Activated naive CD4-positive, alpha-beta T cell treated with Interleukin-2 at 50 U/mL for 16 hours (primary cell): Measurements from ENCODE around the gene ABHD16B.

Experiments used
- DNase-seq: peaks from one replicate; pipeline ENCODE4 v3.0.0-alpha.2; 2020

Gene ABHD16B

DNA sequence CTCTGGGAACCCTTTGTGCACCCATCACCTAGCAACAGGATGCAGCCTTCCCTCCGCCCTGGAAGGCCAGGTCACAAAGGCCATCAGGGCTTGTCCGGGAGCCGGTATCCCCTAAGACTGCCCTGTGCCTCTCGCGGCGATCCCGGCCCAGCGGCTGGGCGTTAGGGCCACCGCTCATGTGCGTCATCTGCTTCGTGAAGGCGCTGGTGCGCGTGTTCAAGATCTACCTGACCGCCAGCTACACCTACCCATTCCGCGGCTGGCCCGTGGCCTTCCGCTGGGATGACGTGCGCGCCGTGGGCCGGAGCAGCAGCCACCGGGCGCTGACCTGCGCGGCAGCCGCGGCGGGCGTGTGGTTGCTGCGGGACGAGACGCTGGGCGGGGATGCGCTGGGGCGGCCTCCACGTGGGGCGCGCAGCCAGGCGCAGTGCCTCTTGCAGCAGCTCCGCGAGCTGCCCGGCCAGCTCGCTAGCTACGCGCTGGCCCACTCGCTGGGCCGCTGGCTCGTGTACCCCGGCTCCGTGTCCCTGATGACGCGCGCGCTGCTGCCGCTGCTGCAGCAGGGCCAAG, at the start of gene ABHD16B:
TSS of gene ABHD16B (plus strand) at position 134 of the 570 bp plus-strand sequence. CDS start at position 177, 43 bp downstream.
- DNase-seq: no peak

DNA sequence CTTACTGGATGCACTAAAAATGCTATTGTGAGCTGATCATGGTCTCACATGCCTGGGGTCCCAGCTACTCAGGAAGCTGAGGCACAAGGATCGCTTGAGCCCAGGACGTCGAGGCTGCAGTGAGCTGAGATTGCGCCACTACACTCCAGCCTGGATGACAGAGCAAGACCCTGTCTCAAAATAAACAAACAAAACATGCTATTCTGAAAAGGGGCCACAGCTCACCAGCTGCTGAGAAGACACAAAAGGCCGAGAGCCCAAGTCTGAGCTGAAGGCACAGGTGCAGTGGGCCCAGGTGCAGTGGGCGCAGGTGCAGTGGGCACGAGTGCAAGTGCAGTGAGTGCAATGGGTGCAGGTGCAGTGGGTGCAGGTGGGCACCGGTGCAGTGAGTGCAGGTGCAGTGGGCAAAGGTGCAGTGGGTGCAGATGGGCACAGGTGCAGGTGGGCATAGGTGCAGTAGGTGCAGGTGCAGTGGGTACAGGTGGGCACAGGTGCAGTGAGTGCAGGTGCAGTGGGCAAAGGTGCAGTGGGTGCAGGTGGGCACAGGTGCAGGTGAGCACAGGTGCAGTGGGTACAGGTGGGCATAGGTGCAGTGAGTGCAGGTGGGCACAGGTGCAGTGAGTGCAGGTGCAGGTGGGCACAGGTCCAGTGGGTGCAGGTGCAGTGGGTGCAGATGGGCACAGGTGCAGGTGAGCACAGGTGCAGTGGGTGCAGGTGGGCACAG, 46.2 kb upstream of the ABHD16B start:
- no peak for DNase-seq

DNA sequence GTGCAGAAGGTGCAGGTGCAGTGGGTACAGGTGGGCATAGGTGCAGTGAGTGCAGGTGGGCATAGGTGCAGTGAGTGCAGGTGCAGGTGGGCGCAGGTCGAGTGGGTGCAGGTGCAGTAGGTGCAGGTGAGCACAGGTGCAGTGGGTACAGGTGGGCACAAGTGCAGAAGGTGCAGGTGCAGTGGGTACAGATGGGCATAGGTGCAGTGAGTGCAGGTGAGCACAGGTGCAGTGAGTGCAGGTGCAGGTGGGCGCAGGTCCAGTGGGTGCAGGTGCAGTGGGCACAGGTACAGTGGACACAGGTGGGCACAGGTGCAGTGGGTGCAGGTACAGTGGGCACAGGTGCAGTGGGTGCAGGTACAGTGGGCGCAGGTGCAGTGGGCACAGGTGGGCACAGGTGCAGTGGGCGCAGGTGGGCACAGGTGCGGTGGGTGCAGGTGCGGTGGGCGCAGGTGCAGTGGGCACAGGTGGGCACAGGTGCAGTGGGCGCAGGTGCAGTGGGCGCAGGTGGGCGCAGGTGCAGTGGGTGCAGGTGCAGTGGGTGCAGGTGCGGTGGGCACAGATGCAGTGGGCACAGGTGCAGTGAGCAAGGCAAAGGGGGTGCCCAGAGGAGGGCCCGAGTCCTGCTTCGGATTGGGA, 45.6 kb upstream of the ABHD16B start:
- no peak for DNase-seq

DNA sequence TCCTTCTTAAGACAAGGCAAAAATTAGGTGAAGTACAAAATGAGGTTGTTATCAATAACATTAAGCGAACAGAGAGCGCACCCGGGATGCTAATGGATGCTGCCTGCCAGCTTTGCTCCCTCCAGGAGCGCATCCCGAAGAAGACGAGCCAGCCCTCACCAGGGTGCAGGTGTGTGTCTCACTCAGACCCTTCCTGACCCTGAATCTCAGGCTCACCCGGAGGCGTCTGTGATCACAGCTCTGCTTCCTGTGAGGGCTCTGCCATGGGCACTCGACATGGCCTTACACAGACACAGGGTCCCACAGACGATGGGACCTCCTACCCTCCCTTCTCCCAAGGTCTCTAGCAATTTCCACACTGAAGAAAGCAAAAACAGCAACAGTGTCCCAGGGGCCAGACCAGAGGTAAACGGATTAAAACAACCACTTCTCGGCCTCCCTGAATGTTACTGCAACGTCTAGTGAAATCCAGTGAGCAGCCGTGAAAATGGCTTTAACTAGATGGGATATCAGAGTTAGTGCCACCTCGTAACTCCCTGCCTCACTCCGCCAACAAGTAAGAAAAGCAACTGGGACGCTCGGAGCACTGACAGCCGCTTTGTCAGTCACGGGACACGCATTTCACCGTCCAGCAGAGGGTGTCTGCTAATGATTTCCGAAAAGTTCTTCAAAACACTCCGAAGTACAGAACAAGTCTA, 41.9 kb upstream of the ABHD16B start:
- no peak for DNase-seq

DNA sequence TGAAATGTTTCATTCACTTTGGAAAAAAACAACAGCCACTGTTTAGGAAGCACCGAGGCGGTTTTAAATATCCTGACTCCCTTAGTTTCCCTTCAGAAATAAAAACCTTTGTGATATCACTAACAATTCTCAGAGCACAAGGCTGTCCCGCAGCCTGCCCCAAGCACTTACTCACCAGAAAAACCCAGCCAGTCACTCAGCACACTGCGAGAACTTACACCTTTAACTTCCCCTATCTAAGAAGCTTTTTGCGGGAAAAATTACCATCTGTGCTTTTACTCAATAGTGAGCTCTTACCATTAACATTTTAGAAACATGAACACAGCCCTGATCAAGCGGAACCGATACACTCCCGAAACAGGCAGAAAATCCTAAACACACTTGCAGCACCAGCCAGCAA, 39.5 kb upstream of the ABHD16B start:
- DNase-seq: no peak

DNA sequence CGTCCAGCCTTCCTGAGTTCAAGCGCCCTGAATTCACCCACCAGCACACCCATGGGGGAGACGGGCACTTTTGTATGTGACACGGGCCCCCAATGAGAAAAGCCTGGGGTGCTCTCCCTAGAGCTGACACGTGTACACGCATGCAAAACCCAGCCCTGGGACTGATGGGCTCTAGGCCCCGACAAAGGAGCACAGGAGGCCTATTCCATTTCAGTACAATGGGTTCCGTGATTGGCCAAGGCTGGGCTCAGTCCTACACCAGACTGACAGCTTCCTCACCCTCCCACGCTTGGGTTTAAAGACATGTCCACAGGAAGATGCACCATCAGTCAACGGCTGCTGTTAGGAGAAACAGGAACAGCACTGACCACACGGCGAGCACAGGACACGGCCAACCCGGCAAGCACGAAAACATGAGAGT, 39.0 kb upstream of the ABHD16B start:
- DNase-seq: no peak

DNA sequence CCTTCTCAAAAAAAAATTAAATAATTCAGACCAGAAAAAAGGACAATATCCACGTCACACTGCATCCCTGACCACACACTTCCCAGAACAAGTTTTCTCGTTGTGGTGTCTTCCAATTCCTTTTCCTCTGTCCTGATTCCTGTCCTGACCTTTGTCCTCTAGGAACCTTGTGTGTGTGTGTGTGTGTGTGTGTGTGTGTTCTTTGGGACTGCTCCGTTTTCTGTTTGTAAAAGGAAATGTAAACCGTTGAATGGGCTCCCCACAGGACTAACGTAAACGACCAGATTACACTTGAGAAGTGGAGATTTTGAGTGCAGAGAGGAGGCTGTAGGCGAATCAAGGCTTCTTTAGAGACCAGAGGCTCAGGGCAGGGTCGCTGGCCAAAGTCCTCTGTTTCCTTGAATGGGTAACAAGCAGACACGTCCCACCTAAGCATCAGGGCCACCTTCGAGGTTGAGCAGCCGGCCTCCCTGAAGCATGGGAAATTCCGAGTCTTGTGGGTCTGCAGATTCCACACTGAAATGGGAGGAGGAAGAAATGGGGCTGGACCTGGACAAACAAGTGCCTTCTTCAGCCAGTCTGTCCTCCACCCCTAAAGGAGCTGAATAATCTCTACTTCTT, 37.5 kb upstream of the ABHD16B start:
- DNase-seq: no peak

DNA sequence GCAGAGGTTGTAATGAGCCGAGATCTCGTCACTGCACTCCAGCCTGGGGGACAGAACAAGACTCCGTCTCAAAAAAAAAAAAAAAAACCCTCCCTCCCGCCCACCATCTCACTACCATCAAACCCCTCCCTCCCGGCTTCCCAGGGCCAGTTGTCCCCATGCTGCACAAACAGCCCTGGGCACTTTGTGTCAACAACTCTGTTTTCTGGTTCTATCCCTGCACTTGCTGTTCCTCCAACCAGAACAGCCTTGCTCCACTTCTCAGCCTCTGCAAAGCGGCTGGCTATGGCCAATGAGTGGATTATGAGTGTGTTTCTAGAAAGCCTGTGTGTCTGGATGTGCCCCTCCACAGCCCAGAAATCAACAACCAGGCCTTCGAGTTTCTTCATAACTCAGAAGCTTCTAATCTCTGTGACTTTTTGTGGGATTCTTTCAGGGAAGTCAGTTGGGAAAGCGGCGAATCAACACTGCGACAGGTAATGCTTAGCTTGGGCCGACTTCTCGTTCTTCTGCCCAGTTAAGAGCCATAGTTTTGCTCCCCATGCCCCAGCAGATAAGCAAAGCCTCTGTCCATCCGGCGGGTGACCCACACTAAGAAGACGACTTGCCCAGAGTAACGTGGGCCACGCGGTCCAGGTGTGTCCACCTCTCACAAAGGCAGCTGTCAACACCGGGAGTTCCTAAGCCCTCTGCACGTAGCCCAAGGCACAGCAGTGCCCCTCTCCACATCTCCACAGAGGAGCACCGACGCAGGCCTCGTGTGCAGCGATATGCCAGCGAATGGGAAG, 35.8 kb upstream of the ABHD16B start:
- no peak for DNase-seq

DNA sequence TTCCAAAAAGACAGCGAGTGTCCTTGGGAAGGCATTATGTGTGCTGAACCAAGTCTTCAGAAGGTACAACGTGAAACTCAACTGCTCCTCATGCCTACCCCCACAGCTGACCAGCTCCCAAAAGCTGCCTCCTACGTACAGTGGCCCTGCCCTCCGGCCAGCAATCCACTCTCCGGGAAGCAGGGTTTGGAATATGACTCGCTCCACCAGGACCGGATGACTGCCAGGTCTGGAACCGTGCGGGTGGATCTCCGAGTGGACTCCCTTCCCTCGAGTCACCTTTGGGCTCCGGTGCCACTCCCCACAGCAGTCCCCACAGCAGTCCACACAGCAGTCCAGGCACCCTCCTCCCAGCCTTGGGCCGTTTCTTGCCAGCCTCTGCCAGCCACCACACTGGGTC, 34.5 kb upstream of the ABHD16B start:
- no peak for DNase-seq

DNA sequence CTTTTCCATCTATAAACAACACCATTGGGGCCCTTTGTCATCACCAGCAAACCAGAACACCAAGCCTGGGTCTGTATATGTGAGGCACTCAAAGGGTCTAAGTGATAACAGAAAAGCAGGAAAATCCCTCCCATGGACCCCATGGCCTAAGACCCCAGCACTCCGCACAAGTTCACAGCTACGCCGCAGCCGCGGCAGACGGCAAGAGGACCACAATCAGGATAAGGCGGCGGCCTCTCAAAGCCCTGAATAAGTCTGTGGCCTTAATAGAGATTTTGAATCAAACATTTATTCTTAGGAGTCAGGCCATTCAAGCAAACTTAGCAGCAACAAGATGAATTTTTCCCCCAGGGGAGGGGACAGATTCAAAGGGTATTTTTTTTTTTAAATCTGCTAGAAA, 33.2 kb upstream of the ABHD16B start:
- DNase-seq: no peak

DNA sequence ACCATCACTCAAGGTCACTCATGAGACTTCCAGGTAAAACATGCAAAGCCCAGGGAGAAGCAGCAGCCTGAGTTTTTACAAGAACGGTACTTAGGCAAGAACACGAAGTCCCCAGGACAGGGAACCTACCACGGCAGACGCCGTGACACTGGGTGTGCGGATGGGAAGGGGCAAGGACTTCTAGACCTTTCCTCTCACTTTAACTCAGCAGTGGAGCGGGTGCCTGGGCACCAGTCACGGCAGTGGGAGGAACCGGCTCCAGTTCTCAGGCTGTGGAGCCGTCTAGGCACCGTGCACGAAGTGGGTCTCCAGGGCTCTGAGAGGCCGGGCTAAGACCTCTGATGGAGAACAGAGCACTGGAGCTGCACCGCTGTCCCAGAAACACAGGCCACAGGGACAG, 32.8 kb upstream of the ABHD16B start:
- no peak for DNase-seq

DNA sequence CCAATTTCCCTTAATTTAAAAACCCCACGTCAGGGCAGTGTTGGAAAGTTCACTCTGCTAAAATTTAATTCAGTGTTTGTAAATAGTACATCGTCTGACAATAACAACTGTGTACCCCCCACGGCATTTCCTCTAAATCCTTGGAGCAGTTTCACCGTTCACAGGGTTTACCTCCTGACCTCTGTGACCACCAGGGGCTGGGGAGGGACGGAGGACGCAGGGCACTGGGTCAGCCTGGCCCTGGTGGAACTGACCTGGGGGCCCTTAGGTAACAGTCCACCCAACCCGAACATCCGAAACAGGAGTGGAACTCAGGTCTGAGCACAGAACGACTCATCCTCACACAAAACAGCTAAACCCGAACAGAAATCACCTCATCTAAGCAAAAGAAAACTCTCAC, 32.3 kb upstream of the ABHD16B start:
- DNase-seq: no peak

DNA sequence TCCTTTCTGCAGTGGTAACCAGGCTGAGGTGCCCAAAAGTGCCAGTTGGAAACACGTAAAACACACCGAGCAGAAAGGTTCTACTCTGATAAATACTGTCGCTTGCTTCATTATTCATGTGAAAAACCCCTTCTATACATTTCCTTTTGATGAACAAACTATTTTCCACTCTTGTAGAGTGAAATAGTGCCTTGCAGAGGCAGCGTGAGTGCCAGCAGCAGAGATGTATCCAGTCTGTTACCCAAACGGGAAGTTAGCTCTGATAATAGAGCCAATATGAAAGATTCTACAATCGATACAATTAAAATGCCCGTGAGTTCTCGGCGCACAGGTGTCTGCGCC, 31.7 kb upstream of the ABHD16B start:
- no peak for DNase-seq

DNA sequence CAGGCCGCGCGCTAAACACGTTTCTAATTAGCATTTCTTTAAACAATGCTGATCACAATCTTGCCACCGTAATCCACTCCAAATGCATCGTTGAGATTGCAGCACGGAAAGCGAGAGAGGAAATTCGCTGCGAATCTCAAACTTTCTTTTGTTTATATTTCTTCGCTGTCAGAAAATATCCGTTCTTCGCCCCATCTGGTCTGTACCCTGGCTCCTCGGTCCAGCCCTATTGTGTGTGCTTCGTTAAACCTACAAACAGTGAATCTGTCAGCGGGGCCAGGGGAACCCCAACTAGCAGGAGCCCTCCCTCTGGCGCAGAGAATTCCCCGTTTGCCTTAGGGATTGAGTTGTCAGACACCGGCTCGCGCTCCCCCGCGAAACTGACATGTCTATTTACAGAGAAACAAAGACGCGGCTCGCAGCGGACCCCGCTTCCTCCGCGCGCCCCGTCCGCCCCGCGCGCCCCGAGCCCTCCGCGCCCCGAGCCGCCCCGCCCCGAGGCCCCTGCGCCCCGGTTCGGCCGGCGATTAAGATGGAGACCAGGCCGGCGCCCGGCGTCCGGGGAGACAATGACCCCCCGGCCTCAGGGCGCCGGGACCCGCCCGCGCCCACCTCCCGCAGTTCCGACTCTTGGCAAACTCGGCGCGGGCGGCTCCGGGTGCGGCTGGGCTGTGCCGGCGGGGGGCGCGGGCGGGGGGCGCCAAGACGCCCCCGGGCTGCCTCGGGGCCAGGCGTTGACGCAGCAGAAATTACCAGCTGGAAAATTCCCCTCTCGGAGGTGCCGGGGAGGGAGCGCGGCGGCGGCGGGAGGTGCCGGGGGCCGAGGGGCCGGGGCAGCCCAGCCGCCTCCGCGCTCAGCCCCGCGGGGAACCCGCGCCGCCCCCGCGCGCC, 31.1 kb upstream of the ABHD16B start:
- DNase-seq: no peak

DNA sequence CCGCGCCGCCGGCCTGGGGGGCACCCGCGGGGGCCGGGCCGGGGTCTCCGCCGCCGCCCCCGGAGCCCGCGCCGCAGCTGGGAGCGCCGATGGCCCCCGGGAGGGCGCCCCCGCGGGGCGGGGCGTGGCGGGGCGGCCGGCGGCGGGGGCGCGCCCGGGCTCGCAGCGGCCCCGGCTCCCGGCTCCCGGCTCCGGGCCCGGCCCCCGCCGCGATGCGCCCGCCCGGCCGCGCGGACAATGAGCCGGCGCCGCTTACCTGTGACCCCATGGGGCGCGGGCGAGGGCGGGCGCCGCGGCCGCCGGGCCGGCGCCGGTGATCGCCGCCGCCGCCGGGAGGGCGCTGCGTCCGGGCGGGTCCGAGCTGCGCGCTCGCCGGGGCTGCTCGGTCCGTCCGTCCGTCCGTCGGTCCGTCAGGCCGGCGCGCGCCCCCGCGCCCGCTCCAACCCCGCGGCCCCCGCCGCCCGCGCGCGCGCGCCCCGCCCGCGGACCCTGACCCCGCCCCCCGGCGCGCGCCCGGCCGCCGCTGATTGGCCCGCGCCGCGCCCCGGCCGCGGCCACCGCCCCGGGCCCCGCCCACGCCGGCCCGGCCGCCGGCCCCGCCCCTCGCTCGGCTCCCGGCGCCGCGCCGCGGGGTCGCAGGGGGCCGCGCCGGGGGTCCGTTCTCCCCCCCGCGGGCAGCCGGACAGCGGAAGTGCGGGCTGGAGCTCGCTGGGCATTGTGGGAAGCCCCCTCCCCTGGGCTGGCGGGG, 30.3 kb upstream of the ABHD16B start, which contains the start of gene ZBTB46:
TSS of gene ZBTB46 (minus strand) at position 424 of the 748 bp plus-strand sequence. CDS start 40,507 bp downstream, outside the sequence.
- peak; percentile 25 for DNase-seq

DNA sequence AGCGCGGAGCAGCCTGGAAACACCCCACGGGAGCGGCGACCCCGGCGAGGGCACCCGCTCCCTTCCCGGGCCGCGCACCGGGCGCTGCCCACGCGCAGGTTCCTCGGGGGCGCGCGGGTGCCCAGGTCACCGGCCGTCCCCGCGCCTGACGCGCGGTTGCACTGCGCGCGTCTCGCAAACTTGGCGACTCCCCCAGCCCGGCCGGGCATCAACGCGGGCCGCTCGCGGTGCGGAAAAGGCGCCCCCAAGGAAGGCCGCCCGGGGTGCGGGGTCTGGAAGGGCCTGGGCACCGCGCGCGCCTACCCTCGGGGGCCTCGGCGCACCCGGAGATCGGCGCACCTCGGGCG, 29.7 kb upstream of the ABHD16B start:
- no peak for DNase-seq

DNA sequence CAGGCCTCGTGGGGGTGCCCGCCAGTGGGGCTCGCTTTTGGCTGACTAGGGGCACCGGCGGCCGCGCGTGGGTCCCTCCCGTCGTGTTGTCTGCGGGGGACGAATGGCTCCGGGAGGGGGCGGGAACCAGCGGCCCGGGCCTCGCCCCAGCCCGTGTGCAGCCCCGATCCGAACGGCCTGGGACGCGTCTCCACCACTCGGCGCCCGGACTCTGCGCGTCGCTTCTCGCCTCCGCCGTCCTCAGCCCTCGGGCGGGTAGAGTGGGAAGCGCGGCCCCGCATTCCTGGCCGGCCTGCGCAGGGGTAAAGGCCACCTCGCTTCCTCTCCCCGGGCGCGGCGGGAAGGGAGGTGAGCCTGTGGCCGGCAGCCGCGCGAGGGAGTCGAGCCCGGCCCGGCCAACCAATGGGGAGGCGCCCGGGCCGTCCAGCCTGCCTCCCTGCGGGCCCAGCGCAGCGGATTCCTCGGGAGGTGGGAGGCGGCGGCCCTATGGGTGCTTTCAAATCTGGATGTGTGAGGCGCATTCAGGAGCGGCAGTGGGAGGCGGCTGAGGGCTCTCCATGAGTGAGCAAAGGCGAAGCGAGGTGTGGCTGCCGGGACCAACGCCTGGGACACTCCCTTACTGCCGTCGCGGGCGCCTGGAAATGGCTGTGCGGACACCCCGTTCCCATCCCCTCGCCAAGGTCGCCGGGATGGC, 29.2 kb upstream of the ABHD16B start:
- DNase-seq: no peak

DNA sequence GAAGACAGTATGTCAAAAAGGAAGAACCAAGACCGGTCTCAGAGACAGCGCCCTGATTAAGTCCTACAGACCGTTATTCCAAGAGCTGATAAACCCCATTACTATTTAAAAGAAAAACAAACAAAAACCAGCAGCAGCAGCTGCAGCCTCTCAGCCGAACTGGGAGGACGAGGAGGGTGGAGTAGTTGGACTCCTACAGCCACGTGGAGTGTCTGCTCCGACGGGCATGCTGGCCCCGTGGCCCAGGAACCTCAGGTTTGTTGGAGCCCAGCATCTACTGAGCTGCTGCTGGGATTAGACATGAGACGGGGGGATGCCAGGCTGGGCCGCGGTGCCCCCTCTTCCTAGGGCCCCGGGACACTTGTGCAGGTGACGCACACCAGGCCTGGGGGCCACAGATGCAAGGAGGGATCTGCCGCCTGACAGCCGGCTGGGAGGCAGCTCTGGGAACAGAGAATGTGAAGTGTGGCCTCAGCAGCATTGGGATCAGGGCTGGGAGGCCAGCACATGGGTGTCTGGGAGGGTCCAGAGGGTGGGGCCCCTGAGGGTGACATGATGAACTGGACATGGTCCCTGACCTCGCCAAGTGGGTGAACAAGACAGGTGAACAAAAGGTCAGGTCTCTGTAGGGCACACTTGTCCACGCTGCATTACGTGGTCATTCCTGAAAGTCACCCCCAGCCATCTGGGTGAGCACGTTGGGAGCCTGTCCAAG, 27.4 kb upstream of the ABHD16B start:
- no peak for DNase-seq

DNA sequence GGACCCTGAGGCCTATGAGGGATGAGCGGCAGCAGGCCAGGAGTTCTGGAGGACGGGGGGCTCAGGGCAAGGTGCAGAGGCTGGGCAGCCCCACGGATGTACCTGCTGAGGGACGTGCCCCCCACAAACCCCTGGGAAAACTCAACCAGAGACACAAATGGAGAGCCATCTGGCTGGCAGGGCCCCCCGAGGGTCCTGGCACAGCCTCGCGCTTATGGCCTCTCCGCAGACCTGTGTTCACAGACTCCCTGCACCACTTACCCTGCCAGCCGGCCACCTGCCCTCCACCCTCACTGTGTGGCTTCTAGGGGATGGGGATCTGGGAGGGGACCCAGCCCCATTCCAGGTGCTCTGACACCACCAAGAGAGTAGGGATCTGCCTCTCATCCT, 26.8 kb upstream of the ABHD16B start:
- no peak for DNase-seq
